ENCODE measurements around the gene ZSCAN4. TPM values are rescaled to one million over a fixed set of nuclear protein-coding genes. Genes with fewer than 3 reads are reported as not detected.

Gene ZSCAN4
- total RNA-seq, 4 donors from 2014 or later = not detected

GRCh38 chr19:57665261-57665806 is 3.4 kb upstream of the ZSCAN4 start:
- no peak for TF ChIP-seq POLR2A (IDR thresholded peaks at IDR 0.05)
- TF ChIP-seq CTCF (IDR thresholded peaks at IDR 0.05) = no peak
- Histone ChIP-seq H3K27ac (no peak overlapping the region), H3K4me3 (no peak overlapping the region), H3K4me1 (peaks cover 0 to 6% (median 3%) of the 10 kb centered on the region in 4 donors), H3K27me3 (no peaks in the 10 kb centered on the region), H3K36me3 (no peaks in the 10 kb centered on the region), H3K9me3 (no peaks in the 10 kb centered on the region)
- no peak for DNase-seq

GRCh38 chr19:57667228-57667627 is 1.5 kb upstream of the ZSCAN4 start:
- H3K9me3 ChIP-seq = no peaks in the 10 kb centered on the region
- H3K36me3 ChIP-seq = no peaks in the 10 kb centered on the region
- H3K4me3 ChIP-seq = no peak overlapping the region
- DNase-seq = no peak
- H3K27me3 ChIP-seq = no peaks in the 10 kb centered on the region
- peaks cover 0 to 6% (median 3%) of the 10 kb centered on the region in 4 donors for H3K4me1 ChIP-seq
- TF ChIP-seq POLR2A (IDR thresholded peaks at IDR 0.05) (no peak), CTCF (IDR thresholded peaks at IDR 0.05) (no peak)
- H3K27ac ChIP-seq = no peak overlapping the region

GRCh38 chr19:57671124-57671895 is 2.6 kb downstream of the ZSCAN4 start:
- Histone ChIP-seq H3K27ac (no peak overlapping the region), H3K4me1 (no peaks in the 10 kb centered on the region), H3K36me3 (no peaks in the 10 kb centered on the region), H3K4me3 (no peak overlapping the region), H3K9me3 (no peaks in the 10 kb centered on the region), H3K27me3 (no peaks in the 10 kb centered on the region)
- DNase-seq = no peak
- TF ChIP-seq CTCF (IDR thresholded peaks at IDR 0.05) (no peak), POLR2A (IDR thresholded peaks at IDR 0.05) (no peak)

GRCh38 chr19:57672466-57672865 is 3.7 kb downstream of the ZSCAN4 start:
- H3K9me3 ChIP-seq = no peaks in the 10 kb centered on the region
- no peak overlapping the region for H3K27ac ChIP-seq
- no peak overlapping the region for H3K4me3 ChIP-seq
- DNase-seq = no peak
- TF ChIP-seq CTCF (IDR thresholded peaks at IDR 0.05) = no peak
- no peak for TF ChIP-seq POLR2A (IDR thresholded peaks at IDR 0.05)
- H3K27me3 ChIP-seq = no peaks in the 10 kb centered on the region
- no peaks in the 10 kb centered on the region for H3K36me3 ChIP-seq
- H3K4me1 ChIP-seq = no peaks in the 10 kb centered on the region

- no peaks in the 10 kb centered on the region for H3K9me3 ChIP-seq
- H3K36me3 ChIP-seq = no peaks in the 10 kb centered on the region
- H3K4me3 ChIP-seq = no peak overlapping the region
- TF ChIP-seq POLR2A (IDR thresholded peaks at IDR 0.05) (no peak), CTCF (IDR thresholded peaks at IDR 0.05) (no peak)
- H3K27ac ChIP-seq = no peak overlapping the region
- H3K27me3 ChIP-seq = no peaks in the 10 kb centered on the region
- no peaks in the 10 kb centered on the region for H3K4me1 ChIP-seq
- no peak for DNase-seq
These were observed 7.1 kb downstream of the ZSCAN4 start for GRCh38 chr19:57675881-57676280.
